ENCODE results near the gene CD200R1L. TPM values are rescaled to one million over a fixed set of nuclear protein-coding genes. Genes with fewer than 3 reads are reported as not detected.

CD200R1L gene
- polyA plus RNA-seq, 1 experiment = not detected

- TF ChIP-seq, protein P1, sequence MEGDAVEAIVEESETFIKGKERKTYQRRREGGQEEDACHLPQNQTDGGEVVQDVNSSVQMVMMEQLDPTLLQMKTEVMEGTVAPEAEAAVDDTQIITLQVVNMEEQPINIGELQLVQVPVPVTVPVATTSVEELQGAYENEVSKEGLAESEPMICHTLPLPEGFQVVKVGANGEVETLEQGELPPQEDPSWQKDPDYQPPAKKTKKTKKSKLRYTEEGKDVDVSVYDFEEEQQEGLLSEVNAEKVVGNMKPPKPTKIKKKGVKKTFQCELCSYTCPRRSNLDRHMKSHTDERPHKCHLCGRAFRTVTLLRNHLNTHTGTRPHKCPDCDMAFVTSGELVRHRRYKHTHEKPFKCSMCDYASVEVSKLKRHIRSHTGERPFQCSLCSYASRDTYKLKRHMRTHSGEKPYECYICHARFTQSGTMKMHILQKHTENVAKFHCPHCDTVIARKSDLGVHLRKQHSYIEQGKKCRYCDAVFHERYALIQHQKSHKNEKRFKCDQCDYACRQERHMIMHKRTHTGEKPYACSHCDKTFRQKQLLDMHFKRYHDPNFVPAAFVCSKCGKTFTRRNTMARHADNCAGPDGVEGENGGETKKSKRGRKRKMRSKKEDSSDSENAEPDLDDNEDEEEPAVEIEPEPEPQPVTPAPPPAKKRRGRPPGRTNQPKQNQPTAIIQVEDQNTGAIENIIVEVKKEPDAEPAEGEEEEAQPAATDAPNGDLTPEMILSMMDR (IDR thresholded peaks at IDR 0.05; ENCODE audit: insufficient read depth, low read depth, low read length) = no peak
- no peaks in the 10 kb centered on the region for H3K36me3 ChIP-seq (ENCODE audit: control insufficient read depth, insufficient read depth, low read length)
- no peak for DNase-seq (ENCODE audit: low read depth)
- CTCF ChIA-PET = no interaction called here
- POLR2A ChIA-PET = no interaction called here
- H3K4me3 ChIP-seq (ENCODE audit: low read depth, low read length) = no peak overlapping the region
- no peaks in the 10 kb centered on the region for H3K27me3 ChIP-seq (ENCODE audit: control insufficient read depth, insufficient read depth, low read length)
These were observed 19.1 kb upstream of the CD200R1L start for GRCh38 chr3:112865757-112866156.

DNA sequence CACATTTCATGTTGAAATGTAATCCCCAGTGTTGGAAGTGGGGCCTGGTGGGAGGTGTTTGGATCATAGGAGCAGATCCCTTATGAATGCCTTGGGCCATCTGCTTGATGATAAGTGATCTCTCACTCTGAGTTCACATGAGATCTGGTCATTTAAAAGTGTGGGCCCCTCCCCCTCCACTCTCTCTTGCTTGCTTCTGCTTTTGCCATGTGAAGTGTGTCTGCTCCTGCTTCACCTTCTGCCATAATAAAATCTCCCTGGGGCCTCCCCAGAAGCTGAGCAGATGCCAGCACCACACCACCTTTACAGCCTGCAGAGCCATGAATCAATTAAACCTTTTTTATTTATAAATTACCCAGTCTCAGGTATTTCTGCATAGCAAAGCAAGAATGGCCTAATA, 14.2 kb upstream of the CD200R1L start:
- Histone ChIP-seq H3K36me3 (ENCODE audit: control insufficient read depth, insufficient read depth, low read length) (no peaks in the 10 kb centered on the region), H3K27me3 (ENCODE audit: control insufficient read depth, insufficient read depth, low read length) (no peaks in the 10 kb centered on the region), H3K4me3 (ENCODE audit: low read depth, low read length) (no peak overlapping the region)
- TF ChIP-seq, protein P1 (IDR thresholded peaks at IDR 0.05; ENCODE audit: insufficient read depth, low read depth, low read length) = no peak
- no peak for DNase-seq (ENCODE audit: low read depth)
- POLR2A ChIA-PET = no interaction called here
- CTCF ChIA-PET = no interaction called here

DNA sequence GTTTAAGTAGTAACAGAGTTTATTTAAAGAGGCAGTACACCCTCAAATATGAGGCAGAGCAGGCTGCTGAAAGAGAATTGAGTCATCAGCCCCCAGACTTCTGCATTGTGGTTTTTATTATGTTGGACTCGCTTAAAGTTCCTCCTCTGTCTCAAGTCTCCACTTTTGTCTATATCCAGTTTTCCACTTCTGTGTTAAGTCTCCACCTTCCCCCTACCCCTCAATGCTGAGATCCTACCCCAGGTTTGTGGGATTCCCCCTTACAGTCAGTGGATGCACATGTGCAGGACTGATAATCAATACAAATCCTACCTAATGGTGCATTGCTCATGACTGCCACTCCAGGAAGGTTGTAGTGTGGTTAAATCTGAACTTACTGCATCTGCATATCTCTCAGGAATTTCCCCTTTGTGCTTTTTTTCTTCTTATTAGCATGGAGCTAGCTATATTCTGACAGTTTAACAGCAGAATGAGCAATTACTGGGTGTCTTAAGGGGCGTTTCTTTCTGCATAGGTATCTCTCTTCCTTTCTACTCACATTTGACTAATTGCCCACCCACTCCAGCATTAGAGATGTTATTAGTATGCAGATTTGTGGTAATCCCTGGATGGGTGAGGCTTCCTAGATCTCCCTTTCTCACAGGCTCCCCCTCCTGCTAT, 11.9 kb upstream of the CD200R1L start:
- no peaks in the 10 kb centered on the region for H3K27me3 ChIP-seq (ENCODE audit: control insufficient read depth, insufficient read depth, low read length)
- DNase-seq (ENCODE audit: low read depth) = no peak
- TF ChIP-seq, protein P1 (IDR thresholded peaks at IDR 0.05; ENCODE audit: insufficient read depth, low read depth, low read length) = no peak
- H3K4me3 ChIP-seq (ENCODE audit: low read depth, low read length) = no peak overlapping the region
- POLR2A ChIA-PET = no interaction called here
- H3K36me3 ChIP-seq (ENCODE audit: control insufficient read depth, insufficient read depth, low read length) = no peaks in the 10 kb centered on the region
- CTCF ChIA-PET = no interaction called here

GRCh38 chr3:112857526-112857925, 10.9 kb upstream of the CD200R1L start:
- H3K27me3 ChIP-seq (ENCODE audit: control insufficient read depth, insufficient read depth, low read length) = no peaks in the 10 kb centered on the region
- POLR2A ChIA-PET = no interaction called here
- CTCF ChIA-PET = no interaction called here

GRCh38 chr3:112856537-112856936, 9.9 kb upstream of the CD200R1L start:
- no peak overlapping the region for H3K4me3 ChIP-seq (ENCODE audit: low read depth, low read length)
- DNase-seq (ENCODE audit: low read depth) = no peak
- ChIA-PET POLR2A (no interaction called here), CTCF (no interaction called here)
- H3K27me3 ChIP-seq (ENCODE audit: control insufficient read depth, insufficient read depth, low read length) = no peaks in the 10 kb centered on the region
- no peaks in the 10 kb centered on the region for H3K36me3 ChIP-seq (ENCODE audit: control insufficient read depth, insufficient read depth, low read length)
- TF ChIP-seq, protein P1 (IDR thresholded peaks at IDR 0.05; ENCODE audit: insufficient read depth, low read depth, low read length) = no peak

More at GRCh38 chr3:112857526-112857925, 10.9 kb upstream of the CD200R1L start:
- DNase-seq (ENCODE audit: low read depth) = no peak
- Histone ChIP-seq H3K4me3 (ENCODE audit: low read depth, low read length) (no peak overlapping the region), H3K36me3 (ENCODE audit: control insufficient read depth, insufficient read depth, low read length) (no peaks in the 10 kb centered on the region)
- TF ChIP-seq, protein P1 (IDR thresholded peaks at IDR 0.05; ENCODE audit: insufficient read depth, low read depth, low read length) = no peak

Measured in BJ (cell line).